ENCODE measurements around the gene MTG2. TPM values are rescaled to one million over a fixed set of nuclear protein-coding genes. Genes with fewer than 3 reads are reported as not detected.

Gene MTG2
- total and polyA plus RNA-seq, 10 of the 15 experiments (the other 5 are each of a cell fraction or from before 2014, with no cell fraction given), result 6.2 to 52.4 (median 34.3) TPM

- Histone ChIP-seq H3K36me3 (ENCODE audit: control insufficient read depth in 2 of 2, insufficient read depth in 2 of 2, low read length in 1 of 2) (no peaks in the 10 kb centered on the region), H3K4me2 (ENCODE audit: control insufficient read depth, insufficient read depth) (no peak overlapping the region), H3K4me1 (ENCODE audit: control insufficient read depth, insufficient read depth, low read length) (no peaks in the 10 kb centered on the region), H3K27ac (ENCODE audit: control insufficient read depth, insufficient read depth) (no peak overlapping the region), H3K9me3 (replicated peaks; ENCODE audit: control insufficient read depth, insufficient read depth, low read length) (no peaks in the 10 kb centered on the region; the same call in 2 of the 3 replicates), H3K9ac (ENCODE audit: control insufficient read depth, insufficient read depth, low read length) (no peak overlapping the region), H3K79me2 (ENCODE audit: control insufficient read depth, insufficient read depth, low read length) (no peaks in the 10 kb centered on the region), H3K4me3 (no peak overlapping the region), H3K27me3 (replicated peaks in 1 of 2; ENCODE audit: control insufficient read depth in 2 of 2, insufficient read depth in 2 of 2, low read length in 1 of 2) (peaks cover 1 to 2% of the 10 kb centered on the region in 2 experiments; a peak in 3 of 4 replicates), H2AFZ (ENCODE audit: control insufficient read depth, low read depth, low read length) (no peak overlapping the region), H4K20me1 (ENCODE audit: control insufficient read depth, insufficient read depth) (no peaks in the 10 kb centered on the region)
- in situ Hi-C loops (cut with MboI), result no loop called here
- FAIRE-seq, result no peak
- no TSS peak for BruUV-seq (replicated peaks)
- ChIA-PET RAD21 (ENCODE audit: unreplicated experiment) (no interaction called here), POLR2A (interaction anchor here (0.6 kb wide), 1 partner anchor 22 kb away, joined by 4 read pairs; no protein-coding TSS in a partner anchor), CTCF (no interaction called here), SMC1A (ENCODE audit: uncharacterized antibody, unreplicated experiment) (no interaction called here)
- no peak for DNase-seq (ENCODE audit: low read depth, low spot score)
- intact Hi-C loops (cut with micrococcal nuclease; ENCODE audit: unreplicated experiment), result no loop called here
- 32% methylated on average over 17 of the region's 17 CpGs for WGBS (ENCODE audit: insufficient coverage, insufficient replicate concordance, low lambda C conversion rate, missing lambda C conversion rate)
- no peak for ATAC-seq
- TF ChIP-seq, protein P1, sequence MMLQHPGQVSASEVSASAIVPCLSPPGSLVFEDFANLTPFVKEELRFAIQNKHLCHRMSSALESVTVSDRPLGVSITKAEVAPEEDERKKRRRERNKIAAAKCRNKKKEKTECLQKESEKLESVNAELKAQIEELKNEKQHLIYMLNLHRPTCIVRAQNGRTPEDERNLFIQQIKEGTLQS (IDR thresholded peaks at IDR 0.05; ENCODE audit: borderline replicate concordance, extremely low read depth, low read depth, low read length), result no peak
- no peak for TF ChIP-seq KAT2A (conservative IDR thresholded peaks at IDR 0.05; ENCODE audit: control insufficient read depth, low read depth, low read length)
- no peak for TF ChIP-seq IKZF1 (conservative IDR thresholded peaks at IDR 0.05)
- TF ChIP-seq, protein P2, sequence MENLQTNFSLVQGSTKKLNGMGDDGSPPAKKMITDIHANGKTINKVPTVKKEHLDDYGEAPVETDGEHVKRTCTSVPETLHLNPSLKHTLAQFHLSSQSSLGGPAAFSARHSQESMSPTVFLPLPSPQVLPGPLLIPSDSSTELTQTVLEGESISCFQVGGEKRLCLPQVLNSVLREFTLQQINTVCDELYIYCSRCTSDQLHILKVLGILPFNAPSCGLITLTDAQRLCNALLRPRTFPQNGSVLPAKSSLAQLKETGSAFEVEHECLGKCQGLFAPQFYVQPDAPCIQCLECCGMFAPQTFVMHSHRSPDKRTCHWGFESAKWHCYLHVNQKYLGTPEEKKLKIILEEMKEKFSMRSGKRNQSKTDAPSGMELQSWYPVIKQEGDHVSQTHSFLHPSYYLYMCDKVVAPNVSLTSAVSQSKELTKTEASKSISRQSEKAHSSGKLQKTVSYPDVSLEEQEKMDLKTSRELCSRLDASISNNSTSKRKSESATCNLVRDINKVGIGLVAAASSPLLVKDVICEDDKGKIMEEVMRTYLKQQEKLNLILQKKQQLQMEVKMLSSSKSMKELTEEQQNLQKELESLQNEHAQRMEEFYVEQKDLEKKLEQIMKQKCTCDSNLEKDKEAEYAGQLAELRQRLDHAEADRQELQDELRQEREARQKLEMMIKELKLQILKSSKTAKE (IDR thresholded peaks at IDR 0.05; ENCODE audit: low read depth, poor library complexity, severe bottlenecking), result no peak
- TF ChIP-seq CREB1 (IDR thresholded peaks at IDR 0.05; ENCODE audit: low read depth), result no peak
- TF ChIP-seq HDGF (IDR thresholded peaks at IDR 0.05), result no peak
- no peak for TF ChIP-seq ZBED1 (IDR thresholded peaks at IDR 0.05; ENCODE audit: borderline replicate concordance)
- TF ChIP-seq ZNF384 (IDR thresholded peaks at IDR 0.05; ENCODE audit: borderline replicate concordance, low read depth, low read length), result no peak
- no peak for TF ChIP-seq EGR1 (IDR thresholded peaks at IDR 0.05; ENCODE audit: borderline replicate concordance in 1 of 2, low read depth in 2 of 2, low read length in 2 of 2)
- no peak for TF ChIP-seq POU2F2 (IDR thresholded peaks at IDR 0.05; ENCODE audit: borderline replicate concordance, low read depth, low read length)
- no peak for TF ChIP-seq USF2 (IDR thresholded peaks at IDR 0.05; ENCODE audit: borderline replicate concordance, low read depth, low read length)
- TF ChIP-seq STAT1 (conservative IDR thresholded peaks at IDR 0.05), result no peak
- no peak for TF ChIP-seq EZH2 (IDR thresholded peaks at IDR 0.05; ENCODE audit: borderline replicate concordance, control insufficient read depth, low read depth, low read length)
- TF ChIP-seq, protein P3, sequence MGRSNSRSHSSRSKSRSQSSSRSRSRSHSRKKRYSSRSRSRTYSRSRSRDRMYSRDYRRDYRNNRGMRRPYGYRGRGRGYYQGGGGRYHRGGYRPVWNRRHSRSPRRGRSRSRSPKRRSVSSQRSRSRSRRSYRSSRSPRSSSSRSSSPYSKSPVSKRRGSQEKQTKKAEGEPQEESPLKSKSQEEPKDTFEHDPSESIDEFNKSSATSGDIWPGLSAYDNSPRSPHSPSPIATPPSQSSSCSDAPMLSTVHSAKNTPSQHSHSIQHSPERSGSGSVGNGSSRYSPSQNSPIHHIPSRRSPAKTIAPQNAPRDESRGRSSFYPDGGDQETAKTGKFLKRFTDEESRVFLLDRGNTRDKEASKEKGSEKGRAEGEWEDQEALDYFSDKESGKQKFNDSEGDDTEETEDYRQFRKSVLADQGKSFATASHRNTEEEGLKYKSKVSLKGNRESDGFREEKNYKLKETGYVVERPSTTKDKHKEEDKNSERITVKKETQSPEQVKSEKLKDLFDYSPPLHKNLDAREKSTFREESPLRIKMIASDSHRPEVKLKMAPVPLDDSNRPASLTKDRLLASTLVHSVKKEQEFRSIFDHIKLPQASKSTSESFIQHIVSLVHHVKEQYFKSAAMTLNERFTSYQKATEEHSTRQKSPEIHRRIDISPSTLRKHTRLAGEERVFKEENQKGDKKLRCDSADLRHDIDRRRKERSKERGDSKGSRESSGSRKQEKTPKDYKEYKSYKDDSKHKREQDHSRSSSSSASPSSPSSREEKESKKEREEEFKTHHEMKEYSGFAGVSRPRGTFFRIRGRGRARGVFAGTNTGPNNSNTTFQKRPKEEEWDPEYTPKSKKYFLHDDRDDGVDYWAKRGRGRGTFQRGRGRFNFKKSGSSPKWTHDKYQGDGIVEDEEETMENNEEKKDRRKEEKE (IDR thresholded peaks at IDR 0.05), result no peak
- TF ChIP-seq BACH1 (IDR thresholded peaks at IDR 0.05; ENCODE audit: borderline replicate concordance), result no peak
- TF ChIP-seq CHD2 (IDR thresholded peaks at IDR 0.05; ENCODE audit: borderline replicate concordance, low read depth, low read length), result no peak
- TF ChIP-seq MAX (IDR thresholded peaks at IDR 0.05; ENCODE audit: low read depth, low read length), result no peak
Measured at GRCh38 chr20:62225820-62226635, 43.2 kb downstream of the MTG2 start.

All from GM12878 (cell line).